Putamen (tissue), 1 donor: Measurements from ENCODE around the gene SLC44A1.

Source experiments
- DNase-seq: peaks from one replicate; pipeline ENCODE4 v3.0.0-alpha.2; 2016; ENCODE audit warnings: low spot score

Gene SLC44A1

DNA sequence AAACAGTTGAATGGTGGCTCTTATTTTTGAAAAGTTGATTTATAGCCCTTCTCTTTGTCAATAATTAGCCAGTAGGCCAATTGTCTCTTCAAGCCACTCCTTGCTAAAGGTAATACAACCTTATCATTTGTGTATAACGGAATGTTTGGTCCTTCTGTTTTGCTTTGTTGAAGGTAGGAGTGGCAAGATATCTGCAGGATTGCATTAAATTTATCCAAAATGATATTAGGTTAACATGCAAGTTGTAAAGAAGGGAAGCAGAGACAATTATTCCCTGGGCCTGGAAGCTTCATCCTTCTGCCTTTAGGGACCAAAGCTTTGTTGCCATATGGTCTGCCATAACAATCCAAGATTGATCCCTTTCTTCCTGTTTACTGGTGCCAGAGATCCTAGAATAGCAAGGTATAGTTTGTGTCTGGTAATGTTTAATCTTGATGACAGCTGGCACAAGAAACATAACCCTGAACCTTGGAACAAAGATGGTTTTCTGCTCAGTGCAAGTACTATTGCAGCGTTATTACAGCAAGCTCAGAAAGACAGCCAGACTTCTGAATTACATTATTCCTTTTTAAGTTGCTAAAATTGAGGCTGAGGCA lies 187.9 kb downstream of the SLC44A1 start:
- no peak for DNase-seq

- DNase-seq = no peak
Measured at GRCh38 chr9:105435453-105435852, 191.0 kb downstream of the SLC44A1 start.

GRCh38 chr9:105436783-105437182 lies 192.3 kb downstream of the SLC44A1 start:
- DNase-seq = no peak

DNA sequence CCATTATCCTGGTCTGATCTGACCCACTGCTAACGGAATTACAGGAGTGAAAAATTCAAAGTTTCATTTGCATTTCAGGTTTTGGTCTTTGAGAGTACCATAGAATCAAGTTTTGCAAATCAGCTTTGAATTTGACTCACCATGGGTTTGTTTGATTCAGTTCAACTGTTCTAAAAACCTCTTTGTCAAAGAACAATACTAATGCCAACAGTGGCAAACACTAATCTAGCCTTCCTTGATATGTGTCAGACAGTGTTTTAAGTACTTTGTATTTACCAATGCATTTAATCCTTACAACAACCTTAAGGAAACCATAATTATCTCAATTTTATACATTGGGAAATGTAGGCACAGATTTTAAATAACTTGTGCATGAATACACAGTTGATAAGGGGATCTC lies 193.3 kb downstream of the SLC44A1 start:
- DNase-seq = no peak

- DNase-seq = no peak
Measured at GRCh38 chr9:105438141-105438806, 193.8 kb downstream of the SLC44A1 start.

DNA sequence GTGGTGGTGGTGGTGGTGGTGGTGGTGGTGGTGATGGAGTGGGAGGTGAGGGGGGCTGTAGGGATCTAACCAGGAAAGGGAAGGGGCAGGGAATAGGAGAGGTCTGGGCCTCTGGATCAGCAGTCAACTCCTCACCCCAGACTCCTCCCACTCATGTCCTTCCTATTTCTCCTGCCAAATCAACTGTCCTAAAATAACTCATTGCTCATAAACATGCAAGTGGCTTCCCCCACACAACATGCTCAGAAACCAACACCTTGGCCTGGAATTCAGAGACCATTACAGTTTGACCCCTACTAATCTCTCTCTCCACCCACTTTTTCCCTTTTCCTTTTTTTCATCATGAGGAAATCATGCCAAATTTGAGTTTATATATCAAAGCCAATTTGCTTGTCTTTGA lies 195.0 kb downstream of the SLC44A1 start:
- no peak for DNase-seq

GRCh38 chr9:105441616-105442160 lies 197.2 kb downstream of the SLC44A1 start:
- no peak for DNase-seq

GRCh38 chr9:105443121-105443520 lies 198.7 kb downstream of the SLC44A1 start:
- no peak for DNase-seq

DNA sequence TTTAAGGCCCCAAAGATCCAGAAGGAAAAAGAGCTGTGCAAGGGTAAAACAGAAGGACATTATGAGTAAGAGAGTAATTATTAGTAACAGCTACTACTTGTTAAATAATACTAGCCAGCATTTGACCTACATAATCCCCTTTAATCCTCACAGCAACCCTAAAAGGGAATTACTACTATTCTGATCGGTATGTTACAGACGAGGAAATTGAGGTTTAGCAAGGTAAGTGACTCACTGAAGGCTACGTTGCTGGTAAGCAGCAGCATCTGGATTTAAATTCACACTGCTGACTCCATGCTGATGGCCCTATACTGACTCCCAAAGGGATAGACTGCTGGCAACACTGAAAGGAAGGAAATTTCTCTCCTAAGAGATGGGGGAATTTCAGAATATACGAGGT lies 199.7 kb downstream of the SLC44A1 start:
- DNase-seq = no peak

- DNase-seq = no peak
Measured at GRCh38 chr9:105445203-105445881, 200.9 kb downstream of the SLC44A1 start.

DNA sequence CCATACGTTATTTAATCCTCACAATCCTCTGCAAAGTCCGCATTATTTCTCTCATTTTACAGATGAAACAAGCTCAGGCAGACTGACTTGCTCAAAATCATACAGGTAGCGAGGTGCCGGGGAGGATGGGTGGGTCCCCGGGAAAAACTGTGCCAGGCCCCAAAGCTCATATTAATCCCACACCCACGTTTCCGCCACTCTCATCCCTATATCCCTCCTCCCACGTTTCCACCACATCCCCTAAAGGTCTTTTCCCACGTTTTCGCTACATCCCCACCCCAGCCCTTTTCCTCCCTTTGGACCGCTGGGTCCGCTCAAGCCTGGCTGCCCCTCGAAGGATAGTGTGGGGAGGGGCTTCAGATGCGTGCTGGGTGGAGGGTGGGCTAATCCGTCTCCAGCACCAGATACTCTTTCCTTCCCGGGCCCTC lies 202.9 kb downstream of the SLC44A1 start:
- no peak for DNase-seq

DNA sequence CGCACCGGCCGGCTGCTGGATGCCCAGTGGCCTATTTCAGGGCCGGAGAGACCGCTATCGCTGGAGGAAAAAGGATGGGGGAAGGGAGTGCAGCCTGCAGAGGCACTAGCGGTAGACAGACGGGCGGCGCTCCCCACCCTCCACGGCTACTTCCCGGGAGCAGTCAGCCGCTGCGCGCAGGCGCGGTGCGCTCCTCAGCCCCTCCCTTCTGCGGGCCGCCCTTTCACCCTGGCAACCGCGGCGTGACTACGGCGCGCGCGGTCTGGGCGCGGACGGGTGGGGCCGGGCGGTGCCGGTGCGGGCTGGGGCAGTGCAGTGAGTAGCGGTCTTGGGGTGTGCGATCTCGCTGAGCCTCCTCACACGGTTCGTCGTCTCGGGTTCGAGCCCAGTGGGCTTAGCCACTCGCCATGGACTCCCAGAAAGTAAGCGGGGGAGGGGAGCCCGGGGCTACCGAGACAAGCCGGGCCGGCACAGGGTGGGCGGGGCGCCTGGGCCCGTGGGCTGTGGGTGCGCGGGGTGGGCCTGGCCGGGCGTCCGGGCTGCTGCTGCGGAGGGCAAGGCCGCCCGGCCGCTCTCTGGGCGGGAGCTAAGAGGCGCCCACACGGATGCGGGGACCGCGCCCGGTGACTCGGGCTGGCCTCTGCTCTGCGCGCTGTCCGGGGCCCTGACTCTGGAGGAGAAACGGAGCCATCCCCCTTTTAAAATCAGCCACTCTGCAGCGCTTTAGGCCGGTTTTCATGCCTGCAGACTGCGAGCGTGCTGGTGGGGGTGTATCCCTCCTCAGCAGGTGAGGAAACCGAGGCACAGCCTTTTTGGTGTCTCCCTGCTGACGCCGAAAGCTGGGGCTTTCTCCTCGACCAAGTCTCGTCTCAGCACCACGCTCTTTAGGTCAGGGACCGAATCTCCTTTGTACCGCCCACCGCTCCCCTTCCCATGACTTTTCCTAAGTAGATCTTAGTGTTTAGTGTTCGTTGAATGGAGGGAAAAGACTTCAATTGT lies 203.7 kb downstream of the SLC44A1 start, which contains the start of gene FSD1L:
TSS of gene FSD1L (plus strand) at position 221 of the 999 bp plus-strand sequence. CDS start at position 408, 187 bp downstream.
- DNase-seq = peak; percentile 94

DNA sequence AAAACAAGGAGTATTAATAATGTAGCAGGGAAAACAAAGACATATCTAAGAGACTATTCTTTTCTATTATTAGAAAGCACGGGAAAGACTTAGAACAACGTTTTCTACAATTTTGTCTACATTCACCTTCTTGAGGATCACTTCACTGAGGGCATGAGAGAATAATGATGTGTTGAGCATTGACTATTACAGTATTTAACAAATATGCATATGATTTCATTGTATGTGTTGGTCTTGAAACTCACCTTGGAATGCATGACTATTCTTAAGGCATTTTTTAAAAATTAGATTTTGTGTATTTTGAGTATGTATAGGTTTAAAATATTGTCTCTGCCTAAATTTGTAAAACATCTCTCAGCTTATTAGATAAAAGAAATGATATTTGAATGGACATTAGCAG lies 204.6 kb downstream of the SLC44A1 start:
- DNase-seq = no peak

- DNase-seq = no peak
Measured at GRCh38 chr9:105452185-105452584, 207.7 kb downstream of the SLC44A1 start.

DNA sequence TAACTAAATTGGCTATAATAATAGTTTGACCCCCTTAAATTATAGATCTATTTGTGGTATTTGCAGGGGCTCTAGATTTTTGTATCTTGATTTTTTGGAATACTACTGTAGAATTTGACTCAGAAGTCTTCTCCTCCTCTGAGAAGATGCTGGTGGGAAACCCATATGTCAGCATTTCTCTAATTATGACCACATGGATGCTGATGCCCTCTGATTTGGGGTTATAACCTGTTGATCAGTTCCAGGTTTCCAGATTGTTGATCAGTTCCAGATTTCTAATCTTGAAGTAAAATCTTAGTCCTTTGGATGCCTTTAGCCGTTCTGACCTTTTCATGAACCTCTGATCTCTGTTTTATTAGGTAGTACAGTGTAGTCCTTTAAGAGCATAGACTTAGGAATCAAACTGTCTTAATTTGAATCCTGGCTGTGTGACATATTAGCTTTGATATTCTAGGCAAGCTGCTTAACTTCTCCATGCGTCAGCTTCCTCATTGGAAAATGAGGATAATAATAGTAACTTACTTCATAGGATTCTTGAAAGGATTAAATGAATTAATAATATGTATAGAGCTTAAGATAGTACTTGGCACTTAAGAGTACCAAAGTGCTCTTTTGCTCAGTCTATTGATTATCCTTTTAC lies 211.5 kb downstream of the SLC44A1 start:
- no peak for DNase-seq

DNA sequence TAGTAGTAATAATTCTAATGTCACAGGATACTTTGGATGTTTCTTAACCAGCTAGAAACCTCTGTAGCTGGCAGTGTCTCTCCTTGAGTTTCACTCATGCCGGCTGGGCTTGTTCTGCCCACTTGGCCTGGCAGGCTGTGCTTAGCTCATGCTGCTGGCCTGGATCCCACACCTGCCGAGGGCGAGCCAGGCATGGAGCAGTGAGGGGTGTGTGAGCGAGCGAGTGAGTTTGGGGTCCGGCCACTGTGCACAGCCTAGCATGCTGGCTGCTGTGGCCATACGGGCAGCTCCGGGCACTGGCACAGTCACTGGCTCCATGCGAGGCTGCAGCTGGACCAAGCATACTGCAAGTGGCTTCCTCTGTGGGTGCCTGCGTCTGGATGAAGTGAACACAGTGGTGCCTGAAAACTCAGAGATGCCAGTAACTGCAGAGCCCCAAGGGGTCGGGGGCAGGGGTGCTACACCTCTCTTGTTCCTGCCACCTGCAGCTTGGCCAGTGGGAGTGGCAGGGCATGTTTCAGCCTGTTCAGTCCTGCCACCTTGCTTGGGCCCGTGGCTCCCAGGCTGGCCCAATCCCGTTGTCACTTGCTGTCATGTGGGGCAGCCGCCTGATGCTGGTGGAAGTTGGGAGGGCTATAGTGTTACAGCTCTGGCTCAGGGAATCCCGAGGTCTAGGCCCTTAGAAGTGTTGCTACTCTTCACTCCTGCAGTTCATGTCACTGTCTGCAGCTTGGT lies 213.3 kb downstream of the SLC44A1 start:
- DNase-seq = no peak

- DNase-seq = no peak
Measured at GRCh38 chr9:105458404-105458803, 214.0 kb downstream of the SLC44A1 start.

DNA sequence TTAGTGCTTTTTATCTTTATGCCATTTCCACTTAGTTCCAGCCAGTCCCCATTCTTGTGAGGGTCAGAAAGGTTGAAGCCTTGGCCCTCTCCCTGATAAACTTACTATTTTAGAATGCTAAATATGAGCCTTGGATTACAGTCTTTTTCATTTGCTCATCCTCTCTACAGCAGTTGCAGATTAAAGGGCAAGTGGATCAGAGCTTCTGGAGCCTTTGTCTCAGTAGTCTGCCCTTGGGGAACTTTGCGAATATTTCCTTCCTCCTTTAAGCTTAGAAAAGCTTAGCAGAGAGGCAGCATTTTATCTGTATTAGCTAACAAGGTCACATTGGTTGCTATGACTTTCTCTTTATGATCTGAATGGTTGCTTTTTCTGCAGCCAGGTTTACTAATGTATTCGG lies 214.9 kb downstream of the SLC44A1 start:
- no peak for DNase-seq

DNA sequence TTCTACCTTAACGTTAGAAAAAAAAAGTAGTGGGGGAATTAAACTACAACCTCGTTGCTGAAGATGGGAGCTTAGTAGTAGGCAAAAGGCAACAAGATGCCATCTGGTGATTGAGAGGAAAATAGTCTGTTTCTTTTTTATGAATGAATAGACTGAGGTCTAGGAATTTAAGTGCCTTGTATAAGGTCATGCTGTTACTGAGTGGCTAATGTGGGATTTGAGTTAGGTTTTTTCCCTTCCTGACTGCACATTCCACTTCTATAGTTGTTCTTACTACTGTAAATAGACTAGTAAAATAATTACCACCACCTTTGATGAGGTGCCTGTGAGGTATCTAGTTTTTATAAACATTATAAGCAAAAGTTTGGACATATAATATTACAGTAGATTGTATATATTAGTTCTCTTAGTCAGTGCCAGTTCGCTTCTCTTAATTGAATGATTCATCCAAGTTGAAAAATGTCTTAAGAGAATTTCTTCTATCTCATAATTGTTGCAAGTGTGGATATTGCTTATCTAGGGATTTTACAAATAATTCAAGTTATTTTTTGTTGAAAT lies 222.5 kb downstream of the SLC44A1 start:
- no peak for DNase-seq

GRCh38 chr9:105468875-105469274 lies 224.4 kb downstream of the SLC44A1 start:
- DNase-seq = no peak
